ENCODE data around the gene FZD4.

- TF ChIP-seq, protein P1, sequence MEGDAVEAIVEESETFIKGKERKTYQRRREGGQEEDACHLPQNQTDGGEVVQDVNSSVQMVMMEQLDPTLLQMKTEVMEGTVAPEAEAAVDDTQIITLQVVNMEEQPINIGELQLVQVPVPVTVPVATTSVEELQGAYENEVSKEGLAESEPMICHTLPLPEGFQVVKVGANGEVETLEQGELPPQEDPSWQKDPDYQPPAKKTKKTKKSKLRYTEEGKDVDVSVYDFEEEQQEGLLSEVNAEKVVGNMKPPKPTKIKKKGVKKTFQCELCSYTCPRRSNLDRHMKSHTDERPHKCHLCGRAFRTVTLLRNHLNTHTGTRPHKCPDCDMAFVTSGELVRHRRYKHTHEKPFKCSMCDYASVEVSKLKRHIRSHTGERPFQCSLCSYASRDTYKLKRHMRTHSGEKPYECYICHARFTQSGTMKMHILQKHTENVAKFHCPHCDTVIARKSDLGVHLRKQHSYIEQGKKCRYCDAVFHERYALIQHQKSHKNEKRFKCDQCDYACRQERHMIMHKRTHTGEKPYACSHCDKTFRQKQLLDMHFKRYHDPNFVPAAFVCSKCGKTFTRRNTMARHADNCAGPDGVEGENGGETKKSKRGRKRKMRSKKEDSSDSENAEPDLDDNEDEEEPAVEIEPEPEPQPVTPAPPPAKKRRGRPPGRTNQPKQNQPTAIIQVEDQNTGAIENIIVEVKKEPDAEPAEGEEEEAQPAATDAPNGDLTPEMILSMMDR (IDR thresholded peaks at IDR 0.05) = no peak
- TF ChIP-seq POLR2A (IDR thresholded peaks at IDR 0.05; ENCODE audit: low read depth) (no peak), POLR2AphosphoS5 (IDR thresholded peaks at IDR 0.05) (no peak), EP300 (IDR thresholded peaks at IDR 0.05) (no peak)
Measured at GRCh38 chr11:86923999-86924766, 31.0 kb downstream of the FZD4 start.
